Right lung (tissue), 5 donors: ENCODE results near the gene CEMIP2. TPM values are rescaled to one million over a fixed set of nuclear protein-coding genes. Genes with fewer than 3 reads are reported as not detected.
A peak's percentile ranks its signal among the peaks of the same experiment; 100 is the strongest.

ENCODE experiments used
- DNase-seq, 2 donors: peaks; one replicate each; pipeline ENCODE4 v3.0.0-alpha.2; 2013
- polyA plus RNA-seq, 5 donors: library from polyadenylated mRNA; unstranded; fragments of 120-200 nt; gene quantifications; one replicate each; pipeline versions ENCODE4 v1.2.1 to v1.2.3, GENCODE V29; 2013; ENCODE audit warnings: inconsistent platforms in 1 of 5, low replicate concordance in 1 of 5; ENCODE audit not compliant: insufficient read length in 5 of 5, insufficient read depth in 1 of 5

Gene CEMIP2
- polyA plus RNA-seq, 5 donors = 37.8 to 57.5 (median 50.2) TPM

DNA sequence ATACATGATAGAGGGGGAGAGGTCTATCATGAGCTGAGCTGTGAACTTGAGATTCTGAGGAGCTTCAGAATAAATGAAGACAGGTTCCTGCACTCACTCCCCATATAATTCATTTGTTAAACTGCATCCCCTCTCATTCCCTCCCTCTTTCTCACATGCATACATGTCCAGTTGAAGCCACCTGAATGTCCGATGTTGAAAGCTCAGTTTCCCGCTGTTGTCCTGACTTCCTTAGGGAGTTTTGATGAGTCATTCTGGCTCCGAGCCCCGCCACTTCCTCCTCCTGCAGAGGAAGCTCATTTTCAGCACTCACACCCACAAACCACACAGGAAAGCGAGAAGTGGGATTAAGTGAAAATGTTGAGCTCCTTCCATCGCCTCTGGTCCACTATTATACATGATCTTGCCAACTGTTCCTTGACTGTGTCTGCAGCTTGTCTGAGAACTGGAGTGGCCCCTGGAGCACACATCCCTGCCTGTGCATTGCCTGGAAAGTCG, 121.2 kb downstream of the CEMIP2 start:
- no peak for DNase-seq

- no peak for DNase-seq
Observed at GRCh38 chr9:71646131-71646530, 122.2 kb downstream of the CEMIP2 start.

DNA sequence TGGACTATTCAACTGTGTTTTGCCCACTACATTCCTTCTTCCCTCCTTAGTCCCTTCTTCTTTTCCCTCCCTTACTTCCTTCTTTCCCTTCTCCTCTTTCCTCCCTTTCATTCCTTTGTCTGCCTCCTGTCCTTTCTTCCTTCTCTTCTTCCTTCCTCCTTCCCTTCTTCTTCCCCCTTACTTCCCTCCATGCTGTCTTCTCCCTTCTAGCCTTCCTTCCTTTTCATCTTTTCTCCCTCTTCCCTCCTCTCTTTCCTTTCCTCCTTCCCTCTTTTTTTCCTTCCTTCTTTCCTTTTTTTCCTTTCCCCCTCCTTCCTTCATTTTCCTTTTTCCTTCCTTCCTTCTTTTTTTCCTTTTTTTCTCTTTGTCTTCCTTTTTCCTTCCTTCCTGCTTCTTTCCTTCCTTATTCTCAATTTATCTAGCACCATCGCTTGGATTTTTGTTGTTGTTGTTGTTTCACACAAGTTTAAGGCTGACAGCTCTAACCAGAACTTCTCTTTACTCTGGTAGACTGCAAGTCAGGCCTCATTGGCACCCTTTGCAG, 123.4 kb downstream of the CEMIP2 start:
- DNase-seq = no peak

GRCh38 chr9:71643330-71643729, 125.0 kb downstream of the CEMIP2 start:
- DNase-seq = no peak

DNA sequence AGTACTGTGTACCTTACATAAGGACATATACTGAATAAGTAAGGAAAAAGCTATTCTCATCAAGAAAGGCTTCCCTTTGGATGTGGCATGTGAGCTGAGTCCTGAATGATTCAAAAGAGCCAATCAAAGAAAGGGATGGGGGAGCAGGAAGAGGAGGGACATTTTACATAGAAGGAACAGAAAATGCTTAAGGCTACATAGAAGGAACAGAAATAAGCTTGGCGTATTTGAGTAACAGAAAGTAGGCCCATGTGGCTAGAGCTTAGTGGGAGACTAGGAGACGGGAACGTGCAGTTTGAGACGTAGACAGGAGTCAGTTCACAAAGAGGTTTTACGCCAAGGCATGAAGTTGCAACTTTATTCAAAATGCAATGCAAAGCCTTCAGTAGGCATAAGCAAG, 126.3 kb downstream of the CEMIP2 start:
- no peak for DNase-seq

DNA sequence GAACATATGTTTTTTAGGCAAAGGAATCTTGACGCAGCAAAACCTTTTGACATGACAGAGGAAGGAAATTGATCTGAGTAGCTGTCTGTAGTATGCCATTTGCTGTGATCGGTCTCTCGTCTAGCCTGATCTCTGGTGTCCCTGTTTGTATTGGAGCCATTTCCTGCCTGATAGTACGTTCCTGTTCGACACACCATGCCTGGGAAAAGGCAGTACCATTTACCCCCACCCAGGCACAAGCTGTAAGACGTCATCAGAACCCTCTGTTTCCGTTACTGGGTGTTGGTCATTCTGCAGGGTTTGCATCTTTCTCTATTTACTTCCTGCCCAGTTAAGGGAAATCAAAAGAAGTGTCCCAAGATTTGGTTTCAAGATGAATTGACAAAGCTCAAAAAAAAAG, 129.7 kb downstream of the CEMIP2 start:
- DNase-seq = peak in 1 of 2 donors; percentile 21

DNA sequence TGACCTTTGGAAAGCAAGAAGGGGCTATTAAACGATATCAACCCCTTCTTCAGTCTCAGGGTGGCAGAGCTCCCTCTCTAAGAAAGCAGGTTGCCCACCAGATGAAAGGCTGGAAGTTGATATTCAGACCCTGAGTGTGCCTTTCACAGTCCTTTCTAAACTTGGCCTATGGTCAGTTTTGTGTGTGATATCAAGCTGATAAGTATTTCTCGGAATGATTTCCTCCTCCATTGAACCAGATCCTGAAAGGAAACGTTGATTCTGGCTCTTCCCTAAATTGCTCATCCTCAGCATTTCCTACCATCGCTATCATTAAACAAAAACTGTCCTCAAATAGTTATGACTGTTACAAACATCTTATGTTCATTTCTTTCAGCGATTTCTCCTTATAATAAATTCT, 130.4 kb downstream of the CEMIP2 start:
- no peak for DNase-seq

GRCh38 chr9:71637375-71637774, 130.9 kb downstream of the CEMIP2 start:
- DNase-seq = no peak

- DNase-seq = no peak
Observed at GRCh38 chr9:71636143-71636839, 132.0 kb downstream of the CEMIP2 start.

DNA sequence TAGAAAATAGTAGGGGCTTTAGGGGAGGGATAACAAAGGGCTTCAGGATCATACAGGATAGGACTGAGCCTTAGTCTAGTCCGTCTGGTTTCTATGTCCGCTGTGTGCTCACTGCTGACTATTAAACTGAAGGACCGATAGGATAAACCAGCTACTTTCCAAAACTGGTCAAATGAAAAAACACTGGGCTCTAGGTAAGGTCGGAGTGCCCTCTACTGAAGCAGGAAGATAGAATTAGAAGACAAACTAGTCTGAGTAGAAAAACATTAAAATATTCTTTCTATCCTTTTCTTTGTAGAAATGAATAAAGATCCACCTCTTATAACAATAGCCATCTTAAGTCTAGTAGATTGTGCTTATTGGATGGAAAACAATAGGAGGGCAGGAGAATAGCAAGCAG, 133.6 kb downstream of the CEMIP2 start:
- no peak for DNase-seq

Other genes with a start within 250 kb of the CEMIP2 start
- gene ABHD17B, start 142.7 kb upstream of the CEMIP2 start, polyA plus RNA-seq = 10 to 100 TPM; 22.7 to 29.5 (median 24.8) TPM
- 10 to 100 TPM; 15.5 to 22.0 (median 21.4) TPM for gene C9orf85, start 143.1 kb upstream of the CEMIP2 start, polyA plus RNA-seq